GM23338 (cell line): Measurements from ENCODE around the gene REG1B. TPM values are rescaled to one million over a fixed set of nuclear protein-coding genes. Genes with fewer than 3 reads are reported as not detected.

Source experiments
- ATAC-seq: fragments of 200-7000 bp; cut with Tn5 transposase; 3 replicates; pipeline ENCODE4 v1.9.1; 2020
- DNase-seq: peaks from one replicate; pipeline ENCODE4 v3.0.0-alpha.2; 2015; ENCODE audit warnings: low spot score
- H2AFZ ChIP-seq: fragments of 200-600 bp; sonication (generic); 2 replicates; pipeline ENCODE4 v1.8.0; 2016; ENCODE audit warnings: antibody characterized with exemption, mild to moderate bottlenecking, moderate library complexity
- H3F3A ChIP-seq: fragments of 200-600 bp; sonication (generic); replicated peaks from 2 replicates; pipeline ENCODE4 v1.8.0; 2017; ENCODE audit warnings: antibody characterized with exemption, mixed run types, low read depth
- H3K27ac ChIP-seq: fragments of 200-600 bp; sonication (generic); 2 replicates; pipeline ENCODE4 v1.6.1; 2016; ENCODE audit warnings: low read depth
- H3K27me3 ChIP-seq: fragments of 200-600 bp; sonication (generic); 2 replicates; pipeline ENCODE4 v1.8.0; 2016; ENCODE audit warnings: mild to moderate bottlenecking, mixed run types, moderate library complexity; ENCODE audit not compliant: insufficient read depth
- H3K36me3 ChIP-seq: fragments of 200-600 bp; sonication (generic); 2 replicates; pipeline ENCODE4 v1.8.0; 2016; ENCODE audit warnings: mild to moderate bottlenecking; ENCODE audit not compliant: insufficient read depth
- H3K4me1 ChIP-seq: fragments of 200-600 bp; sonication (generic); 2 replicates; pipeline ENCODE4 v1.8.0; 2016; ENCODE audit warnings: mild to moderate bottlenecking, moderate library complexity; ENCODE audit not compliant: insufficient read depth
- H3K4me2 ChIP-seq: fragments of 200-600 bp; sonication (generic); 2 replicates; pipeline ENCODE4 v1.7.1; 2017; ENCODE audit warnings: mixed run types
- H3K4me3 ChIP-seq: fragments of 200-600 bp; sonication (generic); 2 replicates; pipeline ENCODE4 v1.6.1; 2016; ENCODE audit warnings: mixed run types
- H3K79me2 ChIP-seq: fragments of 200-600 bp; sonication (generic); replicated peaks from 2 replicates; pipeline ENCODE4 v1.8.0; 2017; ENCODE audit warnings: mild to moderate bottlenecking; ENCODE audit not compliant: insufficient read depth
- H3K9me2 ChIP-seq: fragments of 200-600 bp; sonication (generic); 2 replicates; pipeline ENCODE4 v1.8.0; 2017; ENCODE audit not compliant: insufficient read depth
- H4K20me1 ChIP-seq: fragments of 200-600 bp; sonication (generic); replicated peaks from 2 replicates; pipeline ENCODE4 v1.8.0; 2017; ENCODE audit warnings: mild to moderate bottlenecking; ENCODE audit not compliant: insufficient read depth
- H3K27ac Mint-ChIP-seq: 2 replicates; pipeline ENCODE4 v1.8.0; 2020; ENCODE audit warnings: inconsistent platforms, mild to moderate bottlenecking, moderate library complexity, mixed read lengths
- H3K27me3 Mint-ChIP-seq: 3 replicates; pipeline ENCODE4 v1.8.0; 2022; ENCODE audit warnings: low read depth, mild to moderate bottlenecking, moderate library complexity, mixed read lengths, inconsistent platforms; ENCODE audit not compliant: insufficient read depth, poor library complexity
- H3K36me3 Mint-ChIP-seq: 3 replicates; pipeline ENCODE4 v1.8.0; 2021; ENCODE audit warnings: low read depth, mild to moderate bottlenecking, inconsistent platforms, moderate library complexity, mixed read lengths
- H3K4me1 Mint-ChIP-seq: 3 replicates; pipeline ENCODE4 v1.8.0; 2020; ENCODE audit warnings: mild to moderate bottlenecking, inconsistent platforms, mixed read lengths
- H3K4me3 Mint-ChIP-seq: 3 replicates; pipeline ENCODE4 v1.8.0; 2021; ENCODE audit warnings: moderate library complexity, mild to moderate bottlenecking, inconsistent platforms, mixed read lengths
- H3K9me3 Mint-ChIP-seq: 3 replicates; pipeline ENCODE4 v1.8.0; 2020; ENCODE audit warnings: moderate library complexity, mild to moderate bottlenecking, inconsistent platforms, mixed read lengths
- CREB1 ChIP-seq: fragments of 250-450 bp; sonication (Bioruptor Pico); IDR thresholded peaks from 2 replicates; pipeline ENCODE4 v1.5.0; 2020; ENCODE audit warnings: low read depth, mild to moderate bottlenecking, moderate library complexity
- EZH2 ChIP-seq: fragments of 200-600 bp; sonication (generic); IDR thresholded peaks from one replicate; pipeline ENCODE4 v1.8.0; 2017; ENCODE audit warnings: antibody characterized with exemption, mild to moderate bottlenecking, low read depth; ENCODE audit not compliant: unreplicated experiment
- JUNB ChIP-seq: IDR thresholded peaks from one replicate; pipeline ENCODE4 v1.6.1; 2016; ENCODE audit warnings: antibody characterized with exemption; ENCODE audit not compliant: unreplicated experiment
- STAT1 ChIP-seq: IDR thresholded peaks from one replicate; pipeline ENCODE4 v1.6.1; 2016; ENCODE audit warnings: antibody characterized with exemption; ENCODE audit not compliant: unreplicated experiment
- ZNF114 ChIP-seq: fragments of 250-450 bp; sonication (Bioruptor Pico); IDR thresholded peaks from 2 replicates; pipeline ENCODE4 v1.5.0; 2020; ENCODE audit warnings: mild to moderate bottlenecking, moderate library complexity
- polyA plus RNA-seq: library from polyadenylated mRNA; unstranded; fragments of >200 nt; fragmentation: Nextera tagmentation; extraction: Ambion mirVana; gene quantifications from 2 replicates; pipeline ENCODE4 v1.2.1, GENCODE V29; 2016
- total RNA-seq: library from RNA; depleted of rRNA; stranded (reverse); fragments of >200 nt; shearing (Covaris generic); gene quantifications from 2 replicates; pipeline ENCODE4 v1.2.3, GENCODE V29; 2014
- TF ChIP-seq, protein P1 (sequence below): fragments of 250-450 bp; sonication (Bioruptor Pico); IDR thresholded peaks from 2 replicates; pipeline ENCODE4 v1.5.0; 2020; ENCODE audit warnings: mild to moderate bottlenecking, moderate library complexity
- TF ChIP-seq, protein P2 (sequence below): IDR thresholded peaks from one replicate; pipeline ENCODE4 v1.6.1; 2018; ENCODE audit warnings: antibody characterized with exemption; ENCODE audit not compliant: unreplicated experiment

The REG1B gene
- total and polyA plus RNA-seq, 2 experiments from 2014 or later = not detected

DNA sequence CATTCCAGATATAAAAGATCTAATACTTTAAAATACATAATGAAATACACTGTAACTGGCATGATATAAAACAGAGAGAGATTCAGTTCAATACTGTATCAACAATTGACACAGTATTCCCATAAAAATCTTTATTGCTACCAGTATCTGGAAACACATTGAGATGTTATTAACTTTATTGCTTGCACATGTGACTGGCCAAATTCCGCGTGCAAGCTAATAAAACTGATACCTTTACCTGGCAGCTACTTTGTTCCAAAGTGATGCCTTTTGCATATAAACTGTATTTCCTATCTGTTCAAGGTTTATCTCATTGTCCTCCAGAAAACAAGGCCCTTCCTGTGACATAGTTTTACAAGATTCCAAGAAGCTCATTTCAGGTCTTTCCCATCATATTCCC is 15.4 kb upstream of the REG1B start (continued):
- TF ChIP-seq, protein P1, sequence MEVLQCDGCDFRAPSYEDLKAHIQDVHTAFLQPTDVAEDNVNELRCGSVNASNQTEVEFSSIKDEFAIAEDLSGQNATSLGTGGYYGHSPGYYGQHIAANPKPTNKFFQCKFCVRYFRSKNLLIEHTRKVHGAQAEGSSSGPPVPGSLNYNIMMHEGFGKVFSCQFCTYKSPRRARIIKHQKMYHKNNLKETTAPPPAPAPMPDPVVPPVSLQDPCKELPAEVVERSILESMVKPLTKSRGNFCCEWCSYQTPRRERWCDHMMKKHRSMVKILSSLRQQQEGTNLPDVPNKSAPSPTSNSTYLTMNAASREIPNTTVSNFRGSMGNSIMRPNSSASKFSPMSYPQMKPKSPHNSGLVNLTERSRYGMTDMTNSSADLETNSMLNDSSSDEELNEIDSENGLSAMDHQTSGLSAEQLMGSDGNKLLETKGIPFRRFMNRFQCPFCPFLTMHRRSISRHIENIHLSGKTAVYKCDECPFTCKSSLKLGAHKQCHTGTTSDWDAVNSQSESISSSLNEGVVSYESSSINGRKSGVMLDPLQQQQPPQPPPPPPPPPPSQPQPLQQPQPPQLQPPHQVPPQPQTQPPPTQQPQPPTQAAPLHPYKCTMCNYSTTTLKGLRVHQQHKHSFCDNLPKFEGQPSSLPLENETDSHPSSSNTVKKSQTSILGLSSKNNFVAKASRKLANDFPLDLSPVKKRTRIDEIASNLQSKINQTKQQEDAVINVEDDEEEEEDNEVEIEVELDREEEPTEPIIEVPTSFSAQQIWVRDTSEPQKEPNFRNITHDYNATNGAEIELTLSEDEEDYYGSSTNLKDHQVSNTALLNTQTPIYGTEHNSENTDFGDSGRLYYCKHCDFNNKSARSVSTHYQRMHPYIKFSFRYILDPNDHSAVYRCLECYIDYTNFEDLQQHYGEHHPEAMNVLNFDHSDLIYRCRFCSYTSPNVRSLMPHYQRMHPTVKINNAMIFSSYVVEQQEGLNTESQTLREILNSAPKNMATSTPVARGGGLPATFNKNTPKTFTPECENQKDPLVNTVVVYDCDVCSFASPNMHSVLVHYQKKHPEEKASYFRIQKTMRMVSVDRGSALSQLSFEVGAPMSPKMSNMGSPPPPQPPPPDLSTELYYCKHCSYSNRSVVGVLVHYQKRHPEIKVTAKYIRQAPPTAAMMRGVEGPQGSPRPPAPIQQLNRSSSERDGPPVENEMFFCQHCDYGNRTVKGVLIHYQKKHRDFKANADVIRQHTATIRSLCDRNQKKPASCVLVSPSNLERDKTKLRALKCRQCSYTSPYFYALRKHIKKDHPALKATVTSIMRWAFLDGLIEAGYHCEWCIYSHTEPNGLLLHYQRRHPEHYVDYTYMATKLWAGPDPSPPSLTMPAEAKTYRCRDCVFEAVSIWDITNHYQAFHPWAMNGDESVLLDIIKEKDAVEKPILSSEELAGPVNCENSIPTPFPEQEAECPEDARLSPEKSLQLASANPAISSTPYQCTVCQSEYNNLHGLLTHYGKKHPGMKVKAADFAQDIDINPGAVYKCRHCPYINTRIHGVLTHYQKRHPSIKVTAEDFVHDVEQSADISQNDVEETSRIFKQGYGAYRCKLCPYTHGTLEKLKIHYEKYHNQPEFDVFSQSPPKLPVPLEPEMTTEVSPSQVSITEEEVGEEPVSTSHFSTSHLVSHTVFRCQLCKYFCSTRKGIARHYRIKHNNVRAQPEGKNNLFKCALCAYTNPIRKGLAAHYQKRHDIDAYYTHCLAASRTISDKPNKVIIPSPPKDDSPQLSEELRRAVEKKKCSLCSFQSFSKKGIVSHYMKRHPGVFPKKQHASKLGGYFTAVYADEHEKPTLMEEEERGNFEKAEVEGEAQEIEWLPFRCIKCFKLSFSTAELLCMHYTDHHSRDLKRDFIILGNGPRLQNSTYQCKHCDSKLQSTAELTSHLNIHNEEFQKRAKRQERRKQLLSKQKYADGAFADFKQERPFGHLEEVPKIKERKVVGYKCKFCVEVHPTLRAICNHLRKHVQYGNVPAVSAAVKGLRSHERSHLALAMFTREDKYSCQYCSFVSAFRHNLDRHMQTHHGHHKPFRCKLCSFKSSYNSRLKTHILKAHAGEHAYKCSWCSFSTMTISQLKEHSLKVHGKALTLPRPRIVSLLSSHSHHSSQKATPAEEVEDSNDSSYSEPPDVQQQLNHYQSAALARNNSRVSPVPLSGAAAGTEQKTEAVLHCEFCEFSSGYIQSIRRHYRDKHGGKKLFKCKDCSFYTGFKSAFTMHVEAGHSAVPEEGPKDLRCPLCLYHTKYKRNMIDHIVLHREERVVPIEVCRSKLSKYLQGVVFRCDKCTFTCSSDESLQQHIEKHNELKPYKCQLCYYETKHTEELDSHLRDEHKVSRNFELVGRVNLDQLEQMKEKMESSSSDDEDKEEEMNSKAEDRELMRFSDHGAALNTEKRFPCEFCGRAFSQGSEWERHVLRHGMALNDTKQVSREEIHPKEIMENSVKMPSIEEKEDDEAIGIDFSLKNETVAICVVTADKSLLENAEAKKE (CRISPR knock-in tag) = no peak

GRCh38 chr2:79101024-79101423 is 13.2 kb upstream of the REG1B start:
- Histone ChIP-seq H3K36me3 (no peaks in the 10 kb centered on the region), H2AFZ (no peak overlapping the region), H3K27me3 (no peaks in the 10 kb centered on the region), H3K4me3 (no peak overlapping the region), H3K4me1 (no peaks in the 10 kb centered on the region), H3K79me2 (no peaks in the 10 kb centered on the region), H3K4me2 (no peak overlapping the region), H3K27ac (no peak overlapping the region), H3F3A (no peaks in the 10 kb centered on the region), H4K20me1 (no peaks in the 10 kb centered on the region), H3K9me2 (0 out of 2 replicates have a peak, but pooled peaks cover 5% of the 10 kb centered on the region)
- no peak for ATAC-seq
- Mint-ChIP-seq H3K4me3 (no peak overlapping the region), H3K27me3 (peaks cover 5% of the 10 kb centered on the region), H3K4me1 (no peaks in the 10 kb centered on the region), H3K27ac (no peak overlapping the region), H3K9me3 (peaks cover 13% of the 10 kb centered on the region), H3K36me3 (peaks cover 8% of the 10 kb centered on the region; the same call in 2 of the 3 replicates)
- DNase-seq = no peak
- TF ChIP-seq ZNF114 (no peak), EZH2 (no peak), STAT1 (no peak), JUNB (no peak), CREB1 (CRISPR knock-in tag) (no peak)
- TF ChIP-seq, protein P2, sequence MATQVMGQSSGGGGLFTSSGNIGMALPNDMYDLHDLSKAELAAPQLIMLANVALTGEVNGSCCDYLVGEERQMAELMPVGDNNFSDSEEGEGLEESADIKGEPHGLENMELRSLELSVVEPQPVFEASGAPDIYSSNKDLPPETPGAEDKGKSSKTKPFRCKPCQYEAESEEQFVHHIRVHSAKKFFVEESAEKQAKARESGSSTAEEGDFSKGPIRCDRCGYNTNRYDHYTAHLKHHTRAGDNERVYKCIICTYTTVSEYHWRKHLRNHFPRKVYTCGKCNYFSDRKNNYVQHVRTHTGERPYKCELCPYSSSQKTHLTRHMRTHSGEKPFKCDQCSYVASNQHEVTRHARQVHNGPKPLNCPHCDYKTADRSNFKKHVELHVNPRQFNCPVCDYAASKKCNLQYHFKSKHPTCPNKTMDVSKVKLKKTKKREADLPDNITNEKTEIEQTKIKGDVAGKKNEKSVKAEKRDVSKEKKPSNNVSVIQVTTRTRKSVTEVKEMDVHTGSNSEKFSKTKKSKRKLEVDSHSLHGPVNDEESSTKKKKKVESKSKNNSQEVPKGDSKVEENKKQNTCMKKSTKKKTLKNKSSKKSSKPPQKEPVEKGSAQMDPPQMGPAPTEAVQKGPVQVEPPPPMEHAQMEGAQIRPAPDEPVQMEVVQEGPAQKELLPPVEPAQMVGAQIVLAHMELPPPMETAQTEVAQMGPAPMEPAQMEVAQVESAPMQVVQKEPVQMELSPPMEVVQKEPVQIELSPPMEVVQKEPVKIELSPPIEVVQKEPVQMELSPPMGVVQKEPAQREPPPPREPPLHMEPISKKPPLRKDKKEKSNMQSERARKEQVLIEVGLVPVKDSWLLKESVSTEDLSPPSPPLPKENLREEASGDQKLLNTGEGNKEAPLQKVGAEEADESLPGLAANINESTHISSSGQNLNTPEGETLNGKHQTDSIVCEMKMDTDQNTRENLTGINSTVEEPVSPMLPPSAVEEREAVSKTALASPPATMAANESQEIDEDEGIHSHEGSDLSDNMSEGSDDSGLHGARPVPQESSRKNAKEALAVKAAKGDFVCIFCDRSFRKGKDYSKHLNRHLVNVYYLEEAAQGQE = no peak
